OCI-LY7 (cell line): ENCODE data around the gene TMEM200B.

ENCODE experiments used
- CTCF ChIP-seq: fragments of 200-600 bp; sonication (generic); conservative IDR thresholded peaks from 2 replicates; pipeline ENCODE4 v1.5.1; 2014; ENCODE audit warnings: mild to moderate bottlenecking, antibody characterized with exemption, low read length, moderate library complexity, mixed read lengths
- EZH2phosphoT487 ChIP-seq: fragments of 200-600 bp; sonication (generic); IDR thresholded peaks from 2 replicates; pipeline ENCODE4 v1.6.1; 2018; ENCODE audit warnings: low read depth, borderline replicate concordance, mild to moderate bottlenecking, mixed run types, antibody characterized with exemption, low read length, moderate library complexity, mixed read lengths

- TF ChIP-seq CTCF (no peak), EZH2phosphoT487 (no peak)
These were observed 28.7 kb downstream of the TMEM200B start for GRCh38 chr1:29094954-29095353.
